ENCODE data around the gene SLC35G3. TPM values are rescaled to one million over a fixed set of nuclear protein-coding genes. Genes with fewer than 3 reads are reported as not detected.
A peak's percentile ranks its signal among the peaks of the same experiment; 100 is the strongest.
"Not testable (repeated sequence)": the region's sequence is repeated elsewhere in the genome, so short reads cannot be mapped to it uniquely, and the experiment has no call there.

The SLC35G3 gene
- under 1 TPM in 5 of 8 experiments, not detected in 3; 0.15 to 0.81 (median 0.18) TPM for total RNA-seq

- in situ Hi-C loops (cut with MboI; ENCODE audit: low pct_unique_long_range_greater_than_20kb in 2 of 9, low sequenced_read_pairs in 9 of 9, unreplicated experiment in 9 of 9); H3K27ac ChIP-seq: not testable (repeated sequence)
- no CpG with 5 or more reads among the region's 12 CpGs for WGBS, 10 experiments
These were observed at the start of gene SLC35G3 for GRCh38 chr17:35194001-35194400. SLC35G3 (minus strand) TSS chr17:35194393; CDS start chr17:35194307, 86 bp downstream.

GRCh38 chr17:35243561-35244340 is 49.6 kb upstream of the SLC35G3 start:
- peak overlapping the region; percentile 80 to 94 for H3K27ac ChIP-seq
- H3K4me3 ChIP-seq: peak overlapping the region; percentile 62 to 90 (median 68)
- H3K4me1 ChIP-seq (replicated peaks in 1 of 2): peaks cover 12 to 24% of the 10 kb centered on the region in 2 donors
- ATAC-seq (replicated peaks in 6 of 8): peak in 7 of 8 experiments; percentile 1 to 11 (median 4)
- in situ Hi-C loops (cut with MboI; ENCODE audit: low pct_unique_long_range_greater_than_20kb in 2 of 9, low sequenced_read_pairs in 9 of 9, unreplicated experiment in 9 of 9): no loop called here
- 0 to 27% (median 11%) methylated on average over 1 to 6 of the region's 14 CpGs; no CpG with 5 or more reads in 1 of the 10 experiments for WGBS, 10 experiments

More at GRCh38 chr17:35194001-35194400, at the start of gene SLC35G3:
- not testable (repeated sequence) for H3K4me1 ChIP-seq (replicated peaks in 1 of 2); ATAC-seq (replicated peaks in 6 of 8); H3K4me3 ChIP-seq

- H3K4me1 ChIP-seq (replicated peaks in 1 of 2): peaks cover 12 to 24% of the 10 kb centered on the region in 2 donors
These were observed 48.8 kb upstream of the SLC35G3 start, which contains the start of gene SLFN5 for GRCh38 chr17:35242805-35243560. SLFN5 (plus strand) TSS chr17:35243072; CDS start chr17:35258691, 15,619 bp downstream.

GRCh38 chr17:35242158-35242804 is 48.1 kb upstream of the SLC35G3 start:
- 0 to 16% (median 1%) methylated on average over 1 to 14 of the region's 43 CpGs; no CpG with 5 or more reads in 5 of the 10 experiments for whole genome bisulfite sequencing, 10 experiments
- in situ Hi-C loops (cut with MboI; ENCODE audit: low pct_unique_long_range_greater_than_20kb in 2 of 9, low sequenced_read_pairs in 9 of 9, unreplicated experiment in 9 of 9): no loop called here

More at GRCh38 chr17:35242805-35243560, 48.8 kb upstream of the SLC35G3 start, which contains the start of gene SLFN5:
- Histone ChIP-seq H3K27ac (peak within 1 kb of the TSS; percentile 80 to 94), H3K4me3 (peak within 1 kb of the TSS; percentile 62 to 90 (median 68))
- in situ Hi-C loops (cut with MboI; ENCODE audit: low pct_unique_long_range_greater_than_20kb in 2 of 9, low sequenced_read_pairs in 9 of 9, unreplicated experiment in 9 of 9): no loop called here
- ATAC-seq (replicated peaks in 6 of 8): peak; percentile 62 to 93 (median 86)
- 0 to 2% (median 0%) methylated on average over 1 to 29 of the region's 44 CpGs; no CpG with 5 or more reads in 3 of the 10 experiments for WGBS, 10 experiments

GRCh38 chr17:35241520-35241919 is 47.3 kb upstream of the SLC35G3 start:
- peak overlapping the region; percentile 62 to 90 (median 68) for H3K4me3 ChIP-seq
- ATAC-seq (replicated peaks in 6 of 8): no peak
- no peak overlapping the region for H3K27ac ChIP-seq
- peaks cover 12 to 23% of the 10 kb centered on the region in 2 donors for H3K4me1 ChIP-seq (replicated peaks in 1 of 2)
- 73 to 92% (median 81%) methylated on average over 1 to 19 of the region's 19 CpGs; no CpG with 5 or more reads in 3 of the 10 experiments for WGBS, 10 experiments
- in situ Hi-C loops (cut with MboI; ENCODE audit: low pct_unique_long_range_greater_than_20kb in 2 of 9, low sequenced_read_pairs in 9 of 9, unreplicated experiment in 9 of 9): no loop called here

More at GRCh38 chr17:35242158-35242804, 48.1 kb upstream of the SLC35G3 start:
- Histone ChIP-seq H3K27ac (peak overlapping the region; percentile 49 to 80), H3K4me1 (replicated peaks in 1 of 2) (peaks cover 12 to 24% of the 10 kb centered on the region in 2 donors), H3K4me3 (peak overlapping the region; percentile 62 to 90 (median 68))
- ATAC-seq (replicated peaks in 6 of 8): peak; percentile 9 to 58 (median 16)

- 83 to 100% (median 100%) methylated on average over 1 to 7 of the region's 8 CpGs; no CpG with 5 or more reads in 3 of the 10 experiments for WGBS, 10 experiments
- Histone ChIP-seq H3K27ac (no peak overlapping the region), H3K4me3 (no peak overlapping the region), H3K4me1 (replicated peaks in 1 of 2) (peaks cover 12 to 19% of the 10 kb centered on the region in 2 donors)
- in situ Hi-C loops (cut with MboI; ENCODE audit: low pct_unique_long_range_greater_than_20kb in 2 of 9, low sequenced_read_pairs in 9 of 9, unreplicated experiment in 9 of 9): no loop called here
- ATAC-seq (replicated peaks in 6 of 8): no peak
These were observed 46.7 kb upstream of the SLC35G3 start for GRCh38 chr17:35240861-35241260.

- H3K4me3 ChIP-seq: no peak overlapping the region
- 23 to 83% (median 65%) methylated on average over 1 to 4 of the region's 4 CpGs; no CpG with 5 or more reads in 2 of the 10 experiments for WGBS, 10 experiments
- no peak overlapping the region for H3K27ac ChIP-seq
- in situ Hi-C loops (cut with MboI; ENCODE audit: low pct_unique_long_range_greater_than_20kb in 2 of 9, low sequenced_read_pairs in 9 of 9, unreplicated experiment in 9 of 9): no loop called here
- ATAC-seq (replicated peaks in 6 of 8): no peak
- H3K4me1 ChIP-seq (replicated peaks in 1 of 2): peaks cover 8 to 10% of the 10 kb centered on the region in 2 donors
These were observed 45.6 kb upstream of the SLC35G3 start for GRCh38 chr17:35239823-35240222.

GRCh38 chr17:35238821-35239220 is 44.6 kb upstream of the SLC35G3 start:
- H3K27ac ChIP-seq: no peak overlapping the region
- WGBS, 10 experiments: 0 to 100% (median 61%) methylated on average over 1 to 2 of the region's 2 CpGs; no CpG with 5 or more reads in 3 of the 10 experiments
- ATAC-seq (replicated peaks in 6 of 8): no peak

GRCh38 chr17:35236821-35237220 is 42.6 kb upstream of the SLC35G3 start:
- Histone ChIP-seq H3K4me1 (replicated peaks in 1 of 2) (peaks cover 0 to 6% of the 10 kb centered on the region in 2 donors), H3K27ac (no peak overlapping the region), H3K4me3 (no peak overlapping the region)
- in situ Hi-C loops (cut with MboI; ENCODE audit: low pct_unique_long_range_greater_than_20kb in 2 of 9, low sequenced_read_pairs in 9 of 9, unreplicated experiment in 9 of 9): no loop called here
- no peak for ATAC-seq (replicated peaks in 6 of 8)
- WGBS, 10 experiments: 14 to 100% (median 59%) methylated on average over 1 to 5 of the region's 5 CpGs

More at GRCh38 chr17:35238821-35239220, 44.6 kb upstream of the SLC35G3 start:
- no peak overlapping the region for H3K4me3 ChIP-seq
- peaks cover 0 to 8% of the 10 kb centered on the region in 2 donors for H3K4me1 ChIP-seq (replicated peaks in 1 of 2)
- in situ Hi-C loops (cut with MboI; ENCODE audit: low pct_unique_long_range_greater_than_20kb in 2 of 9, low sequenced_read_pairs in 9 of 9, unreplicated experiment in 9 of 9): no loop called here

- Histone ChIP-seq H3K27ac (no peak overlapping the region), H3K4me1 (replicated peaks in 1 of 2) (no peaks in the 10 kb centered on the region), H3K4me3 (no peak overlapping the region)
- in situ Hi-C loops (cut with MboI; ENCODE audit: low pct_unique_long_range_greater_than_20kb in 2 of 9, low sequenced_read_pairs in 9 of 9, unreplicated experiment in 9 of 9): no loop called here
- 0 to 53% (median 28%) methylated on average over 1 to 2 of the region's 2 CpGs; no CpG with 5 or more reads in 4 of the 10 experiments for WGBS, 10 experiments
- no peak for ATAC-seq (replicated peaks in 6 of 8)
These were observed 41.7 kb upstream of the SLC35G3 start for GRCh38 chr17:35235917-35236316.

GRCh38 chr17:35235289-35235688 is 41.1 kb upstream of the SLC35G3 start:
- no peaks in the 10 kb centered on the region for H3K4me1 ChIP-seq (replicated peaks in 1 of 2)
- ATAC-seq (replicated peaks in 6 of 8): no peak
- no peak overlapping the region for H3K4me3 ChIP-seq
- in situ Hi-C loops (cut with MboI; ENCODE audit: low pct_unique_long_range_greater_than_20kb in 2 of 9, low sequenced_read_pairs in 9 of 9, unreplicated experiment in 9 of 9): no loop called here
- no peak overlapping the region for H3K27ac ChIP-seq
- WGBS, 10 experiments: 44 to 100% (median 76%) methylated on average over 1 to 3 of the region's 3 CpGs; no CpG with 5 or more reads in 1 of the 10 experiments

GRCh38 chr17:35234315-35234714 is 40.1 kb upstream of the SLC35G3 start:
- ATAC-seq (replicated peaks in 6 of 8); H3K4me1 ChIP-seq (replicated peaks in 1 of 2); H3K4me3 ChIP-seq; in situ Hi-C loops (cut with MboI; ENCODE audit: low pct_unique_long_range_greater_than_20kb in 2 of 9, low sequenced_read_pairs in 9 of 9, unreplicated experiment in 9 of 9); H3K27ac ChIP-seq: not testable (repeated sequence)
- WGBS, 10 experiments: 36 to 86% (median 67%) methylated on average over 1 to 4 of the region's 4 CpGs; no CpG with 5 or more reads in 6 of the 10 experiments
